A673 (cell line): ENCODE results near the gene SUOX.

Experiments
- EZH2 ChIP-seq: fragments of 200-600 bp; sonication (generic); IDR thresholded peaks from 2 replicates; pipeline ENCODE4 v1.6.1; 2017; ENCODE audit warnings: borderline replicate concordance, low read depth, mild to moderate bottlenecking, mixed read lengths, antibody characterized with exemption, low read length; ENCODE audit not compliant: poor library complexity, severe bottlenecking
- TF ChIP-seq, protein P1 (sequence below): fragments of 300-800, 200-600 bp; sonication (generic); conservative IDR thresholded peaks from 2 replicates; pipeline ENCODE4 v1.5.1; 2017; ENCODE audit warnings: low read depth, mild to moderate bottlenecking, antibody characterized with exemption, low read length, moderate library complexity, mixed read lengths

GRCh38 chr12:56040963-56041551, 44.0 kb downstream of the SUOX start:
- no peak for TF ChIP-seq EZH2
- TF ChIP-seq, protein P1, sequence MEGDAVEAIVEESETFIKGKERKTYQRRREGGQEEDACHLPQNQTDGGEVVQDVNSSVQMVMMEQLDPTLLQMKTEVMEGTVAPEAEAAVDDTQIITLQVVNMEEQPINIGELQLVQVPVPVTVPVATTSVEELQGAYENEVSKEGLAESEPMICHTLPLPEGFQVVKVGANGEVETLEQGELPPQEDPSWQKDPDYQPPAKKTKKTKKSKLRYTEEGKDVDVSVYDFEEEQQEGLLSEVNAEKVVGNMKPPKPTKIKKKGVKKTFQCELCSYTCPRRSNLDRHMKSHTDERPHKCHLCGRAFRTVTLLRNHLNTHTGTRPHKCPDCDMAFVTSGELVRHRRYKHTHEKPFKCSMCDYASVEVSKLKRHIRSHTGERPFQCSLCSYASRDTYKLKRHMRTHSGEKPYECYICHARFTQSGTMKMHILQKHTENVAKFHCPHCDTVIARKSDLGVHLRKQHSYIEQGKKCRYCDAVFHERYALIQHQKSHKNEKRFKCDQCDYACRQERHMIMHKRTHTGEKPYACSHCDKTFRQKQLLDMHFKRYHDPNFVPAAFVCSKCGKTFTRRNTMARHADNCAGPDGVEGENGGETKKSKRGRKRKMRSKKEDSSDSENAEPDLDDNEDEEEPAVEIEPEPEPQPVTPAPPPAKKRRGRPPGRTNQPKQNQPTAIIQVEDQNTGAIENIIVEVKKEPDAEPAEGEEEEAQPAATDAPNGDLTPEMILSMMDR, result no peak
